Mesodermal cell (in vitro differentiated cells): ENCODE data around the gene TMOD1.

Source experiments
- H3K27ac ChIP-seq: 2 replicates; pipeline ENCODE4 v1.7.0; 2013; ENCODE audit warnings: mild to moderate bottlenecking, low read depth, low read length, moderate library complexity; ENCODE audit not compliant: severe bottlenecking
- H3K36me3 ChIP-seq: 2 replicates; pipeline ENCODE4 v1.7.1; 2013; ENCODE audit warnings: mild to moderate bottlenecking, low read length, moderate library complexity; ENCODE audit not compliant: control insufficient read depth, insufficient read depth
- H3K4me1 ChIP-seq: one replicate; pipeline ENCODE4 v1.7.1; 2013; ENCODE audit warnings: mild to moderate bottlenecking, low read length; ENCODE audit not compliant: insufficient read depth, control insufficient read depth, poor library complexity, severe bottlenecking
- H3K4me3 ChIP-seq: 2 replicates; pipeline ENCODE4 v1.7.0; 2013; ENCODE audit warnings: low read length, control low read depth, mild to moderate bottlenecking; ENCODE audit not compliant: insufficient read depth, poor library complexity, severe bottlenecking; ENCODE audit errors: extremely low read depth
- H3K9me3 ChIP-seq: 2 replicates; pipeline ENCODE4 v1.7.1; 2013; ENCODE audit warnings: mild to moderate bottlenecking, low read length, moderate library complexity; ENCODE audit not compliant: control insufficient read depth
- WGBS, 2 experiments: methylation state at CpG; one replicate each; pipeline ENCODE4 v1.1.5; 2013; ENCODE audit warnings: missing lambda C conversion rate in 2 of 2; ENCODE audit not compliant: insufficient coverage in 2 of 2; 5-methylcytosine and 5-hydroxymethylcytosine counted together

Gene TMOD1

DNA sequence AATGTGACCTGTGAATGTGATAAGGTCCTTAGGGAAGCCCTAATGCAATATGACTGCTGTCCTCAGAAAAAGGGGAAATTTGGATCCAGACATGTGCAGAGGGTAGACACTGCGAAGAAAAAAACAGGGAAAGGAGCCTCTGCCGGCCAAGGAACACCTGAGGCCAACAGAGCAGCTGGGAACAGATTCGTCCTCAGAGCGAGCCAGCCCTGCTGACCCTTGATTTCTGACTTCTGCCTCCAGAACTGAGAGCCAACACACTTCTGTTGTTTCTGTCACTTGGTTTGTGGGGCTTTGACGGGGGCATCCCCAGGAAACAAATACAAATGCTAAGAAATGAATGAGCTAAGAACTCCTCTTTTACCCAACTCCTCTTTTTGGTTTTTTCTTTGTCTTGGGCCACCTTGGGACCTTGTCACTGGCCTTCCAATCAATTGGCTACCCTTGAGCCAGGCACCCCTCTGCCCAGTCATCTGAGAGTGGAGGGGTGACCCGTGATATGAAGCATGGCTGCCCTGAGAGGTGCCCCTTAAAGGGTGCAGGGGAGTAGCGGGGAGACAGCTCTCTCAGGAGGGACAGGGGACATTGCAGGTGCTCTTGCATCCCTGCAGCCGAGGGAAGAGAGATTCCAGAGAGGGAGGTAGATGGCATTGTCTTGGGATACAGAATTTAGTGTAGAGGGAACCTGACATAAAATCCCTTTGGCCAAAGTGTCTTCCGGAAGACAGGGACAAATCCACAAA is 16.9 kb downstream of the TMOD1 start:
- Histone ChIP-seq H3K27ac (no peak overlapping the region), H3K36me3 (no peaks in the 10 kb centered on the region), H3K4me1 (no peaks in the 10 kb centered on the region), H3K4me3 (no peak overlapping the region), H3K9me3 (no peaks in the 10 kb centered on the region)
- 86 to 94% methylated on average over 7 to 8 of the region's 9 CpGs for WGBS, 2 experiments

DNA sequence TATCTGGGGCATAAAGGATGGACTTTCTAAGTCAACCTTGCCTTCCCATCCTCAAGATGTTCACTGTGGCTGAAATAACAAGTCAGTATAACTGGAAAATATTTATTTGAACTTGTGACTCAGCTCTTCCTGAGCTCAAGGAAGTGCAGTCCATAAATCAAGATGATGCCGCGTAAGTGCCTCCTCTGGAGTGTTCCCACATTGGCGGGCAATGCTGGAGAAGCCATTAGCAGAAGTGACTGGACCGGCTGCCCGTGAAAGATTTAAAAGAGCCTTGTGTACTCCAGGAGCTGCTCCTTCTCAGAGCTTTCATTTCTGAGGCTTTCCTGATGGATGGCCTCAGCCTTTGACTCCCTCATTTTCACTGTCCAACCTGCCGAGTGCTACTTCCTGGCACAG is 17.4 kb downstream of the TMOD1 start:
- Histone ChIP-seq H3K27ac (no peak overlapping the region), H3K4me1 (no peaks in the 10 kb centered on the region), H3K9me3 (no peaks in the 10 kb centered on the region), H3K36me3 (no peaks in the 10 kb centered on the region), H3K4me3 (no peak overlapping the region)
- 90 to 94% methylated on average over 5 to 6 of the region's 6 CpGs for WGBS, 2 experiments

DNA sequence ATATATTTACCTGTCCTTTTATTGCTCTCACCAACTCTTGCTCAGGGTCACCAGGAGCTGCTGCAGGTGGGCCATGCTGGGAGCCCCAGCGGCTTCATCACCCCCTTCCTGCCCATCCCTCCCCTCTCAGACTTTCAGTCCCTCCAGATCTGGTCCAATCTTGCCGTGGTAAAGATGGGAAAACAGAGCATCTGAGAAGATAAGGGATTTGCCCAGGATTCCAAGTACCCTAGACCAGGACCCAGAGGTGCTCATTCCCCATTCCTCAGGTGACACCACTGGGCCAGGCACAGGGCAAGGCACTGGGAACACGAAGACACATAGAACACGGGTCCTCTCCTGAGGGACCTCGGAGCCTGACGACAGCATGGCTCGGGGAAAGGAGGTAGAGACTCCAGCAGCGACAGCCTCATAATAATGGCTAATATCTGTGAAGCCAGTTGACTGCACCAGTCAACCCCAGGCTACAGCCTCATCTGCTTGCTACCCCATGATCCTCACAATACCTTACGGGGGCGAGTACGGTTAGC is 18.0 kb downstream of the TMOD1 start:
- Histone ChIP-seq H3K36me3 (no peaks in the 10 kb centered on the region), H3K27ac (no peak overlapping the region), H3K9me3 (no peaks in the 10 kb centered on the region), H3K4me3 (no peak overlapping the region), H3K4me1 (no peaks in the 10 kb centered on the region)
- WGBS, 2 experiments, result 91 to 92% methylated on average over 9 to 10 of the region's 11 CpGs

DNA sequence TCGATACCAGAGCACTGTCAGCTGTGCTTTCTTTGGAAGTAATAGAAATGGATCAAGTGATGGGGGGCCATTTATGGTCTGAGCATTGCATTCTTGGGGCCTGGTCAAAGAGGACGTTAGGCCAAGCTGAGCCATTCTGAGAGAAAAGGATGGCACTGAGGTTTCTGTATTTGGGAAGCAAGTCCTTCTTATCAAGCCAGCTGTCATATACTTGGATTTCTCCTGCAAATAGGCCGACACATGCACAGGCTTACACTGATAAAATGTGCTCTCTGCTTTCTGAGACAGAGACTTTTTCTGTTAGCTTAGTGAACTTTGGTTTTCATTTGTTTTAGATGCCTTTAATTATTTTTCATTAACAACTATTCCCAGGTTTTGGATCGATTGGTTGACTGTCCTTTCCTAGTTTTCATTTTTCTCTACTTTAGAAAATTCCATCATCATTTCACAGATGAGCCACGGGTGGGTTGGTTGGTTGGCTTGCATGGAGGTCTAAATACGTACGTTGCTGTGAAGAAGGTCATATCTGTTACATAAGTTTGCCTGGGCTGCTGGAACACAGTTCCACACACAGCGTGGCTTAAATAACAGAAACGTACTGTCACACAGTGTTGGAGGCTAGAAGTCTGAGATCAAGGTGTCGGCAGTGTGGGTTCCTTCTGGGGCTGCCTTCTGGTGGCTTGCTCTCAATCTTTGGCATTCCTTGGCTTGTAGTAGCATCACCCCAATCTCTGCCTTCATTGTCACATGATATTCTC is 20.3 kb downstream of the TMOD1 start:
- no peaks in the 10 kb centered on the region for H3K36me3 ChIP-seq
- no peak overlapping the region for H3K27ac ChIP-seq
- H3K4me3 ChIP-seq, result no peak overlapping the region
- H3K9me3 ChIP-seq, result no peaks in the 10 kb centered on the region
- no peaks in the 10 kb centered on the region for H3K4me1 ChIP-seq
- 92 to 99% methylated on average over 6 to 7 of the region's 10 CpGs for WGBS, 2 experiments

DNA sequence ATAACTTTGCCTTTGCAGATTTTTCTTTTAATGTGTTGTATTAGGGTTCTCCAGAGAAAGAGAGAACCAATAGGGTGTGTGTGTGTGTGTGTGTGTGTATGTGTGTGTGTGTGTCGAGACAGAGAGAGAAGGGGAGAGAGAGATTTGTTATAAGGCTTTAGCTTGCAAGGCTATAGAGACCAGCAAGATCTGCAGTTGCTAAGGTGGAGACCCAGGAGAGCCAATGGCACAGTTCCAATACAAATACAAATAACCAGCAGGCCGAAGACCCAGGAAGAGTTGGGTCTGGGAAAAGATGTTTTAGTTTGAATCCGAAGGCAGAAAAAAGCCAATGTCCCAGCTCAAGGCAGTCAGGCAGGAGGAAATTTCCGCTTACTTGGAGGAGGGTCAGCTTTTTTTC is 23.0 kb downstream of the TMOD1 start:
- Histone ChIP-seq H3K4me3 (no peak overlapping the region), H3K4me1 (no peaks in the 10 kb centered on the region), H3K27ac (no peak overlapping the region), H3K36me3 (no peaks in the 10 kb centered on the region), H3K9me3 (no peaks in the 10 kb centered on the region)
- WGBS, 2 experiments, result 94 to 100% methylated on average over 1 to 3 of the region's 4 CpGs

DNA sequence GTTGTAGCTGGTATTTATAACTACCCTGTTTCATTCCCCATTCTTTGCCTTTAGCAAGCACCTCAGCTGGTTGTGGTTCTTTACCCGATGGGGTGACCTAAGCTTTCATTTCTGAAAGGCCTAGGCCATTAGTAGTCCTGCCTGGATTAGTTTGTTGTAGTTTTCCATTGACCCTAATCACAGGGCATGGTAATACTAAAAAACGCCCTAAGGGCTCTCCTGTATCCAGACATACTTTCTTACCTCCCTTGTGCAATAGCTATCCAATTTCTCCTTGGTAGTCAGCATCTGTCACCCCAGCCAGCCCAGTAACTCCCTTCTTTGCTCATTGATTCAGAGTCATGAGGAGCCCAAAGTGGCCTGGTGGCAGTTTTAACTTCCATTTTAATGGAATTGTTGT is 24.0 kb downstream of the TMOD1 start:
- 43 to 100% methylated on average over 1 to 2 of the region's 2 CpGs for WGBS, 2 experiments
- no peaks in the 10 kb centered on the region for H3K36me3 ChIP-seq
- no peaks in the 10 kb centered on the region for H3K4me1 ChIP-seq
- no peaks in the 10 kb centered on the region for H3K9me3 ChIP-seq
- no peak overlapping the region for H3K4me3 ChIP-seq
- H3K27ac ChIP-seq, result no peak overlapping the region

DNA sequence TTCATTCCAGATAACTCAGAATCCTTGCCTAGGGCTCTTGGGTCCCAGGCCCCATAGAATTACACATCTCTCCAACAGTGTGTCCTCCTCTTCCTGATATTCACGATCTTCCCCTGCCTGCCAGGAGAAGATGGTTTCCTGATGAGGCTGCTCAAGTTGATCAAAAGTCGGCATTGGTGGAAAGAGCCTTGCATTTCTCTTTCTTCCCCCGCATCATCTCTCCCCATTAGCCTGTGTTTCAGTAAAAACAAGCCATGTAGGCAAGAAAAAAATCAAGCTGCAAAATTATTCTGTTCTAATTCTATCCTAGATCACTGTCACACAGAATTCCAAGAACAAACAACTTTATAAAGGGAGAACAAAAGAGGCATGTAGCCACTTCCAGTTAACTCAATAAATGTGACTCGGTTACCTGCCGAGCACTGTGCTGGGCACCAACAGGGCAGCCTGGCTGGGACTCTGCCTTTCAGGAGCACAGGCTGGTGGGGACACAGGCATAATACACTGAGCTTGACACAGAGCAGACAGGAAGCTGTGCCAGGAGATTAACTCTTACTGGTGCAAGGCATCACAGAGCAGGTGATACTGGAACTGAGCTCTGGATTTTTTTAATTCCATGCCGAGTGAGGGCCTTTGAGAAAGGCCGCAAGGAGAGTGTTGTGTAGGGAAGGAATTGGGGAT is 25.6 kb downstream of the TMOD1 start:
- no peak overlapping the region for H3K27ac ChIP-seq
- 79% methylated on average over 5 to 7 of the region's 7 CpGs for WGBS, 2 experiments
- no peaks in the 10 kb centered on the region for H3K4me1 ChIP-seq
- H3K36me3 ChIP-seq, result no peaks in the 10 kb centered on the region
- no peaks in the 10 kb centered on the region for H3K9me3 ChIP-seq
- H3K4me3 ChIP-seq, result no peak overlapping the region

DNA sequence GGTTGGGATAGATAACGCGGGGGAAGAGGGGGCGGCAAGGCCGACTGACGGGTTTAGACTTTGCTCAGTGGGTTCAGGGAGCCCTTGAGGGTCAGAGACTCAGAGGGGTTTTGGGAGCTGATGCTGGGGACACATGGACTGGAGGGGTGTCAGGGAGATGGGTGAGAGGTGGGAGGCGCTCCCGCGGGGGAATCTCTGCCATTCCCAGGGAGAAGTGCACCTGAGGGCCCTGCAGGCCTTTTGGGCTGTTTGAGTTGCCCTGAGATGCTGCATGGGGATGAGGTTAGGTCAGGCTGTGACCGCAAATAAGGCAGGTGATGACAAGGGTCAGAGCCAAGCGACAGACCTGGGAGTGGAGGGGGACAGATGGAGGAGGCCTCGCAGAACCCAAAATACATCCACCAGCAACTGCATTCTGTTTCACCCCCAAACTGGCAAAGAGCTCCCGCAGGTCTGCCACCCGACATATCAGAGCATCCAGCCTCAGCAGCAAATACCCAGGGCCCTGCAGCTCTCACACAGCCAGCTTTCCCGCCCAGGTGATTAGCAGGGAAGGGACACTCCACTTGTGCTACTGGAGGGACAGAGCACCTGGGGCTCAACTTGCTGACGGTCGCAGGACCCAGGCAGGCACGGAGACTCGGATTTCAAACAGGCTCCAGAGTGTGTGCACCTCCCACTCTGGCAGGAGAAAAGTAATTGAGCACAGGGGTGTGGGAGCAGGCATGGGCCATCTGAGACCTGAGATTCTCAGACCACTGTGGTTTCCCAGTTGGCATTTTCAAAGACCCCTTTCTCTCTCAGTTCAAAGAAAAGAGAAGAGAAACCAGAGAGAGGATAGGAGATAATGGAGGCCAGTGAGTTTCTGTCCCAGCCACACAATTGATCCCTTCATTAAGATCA is 26.4 kb downstream of the TMOD1 start:
- no peaks in the 10 kb centered on the region for H3K9me3 ChIP-seq
- WGBS, 2 experiments, result 66 to 76% methylated on average over 13 of the region's 18 CpGs
- no peak overlapping the region for H3K4me3 ChIP-seq
- no peak overlapping the region for H3K27ac ChIP-seq
- no peaks in the 10 kb centered on the region for H3K4me1 ChIP-seq
- no peaks in the 10 kb centered on the region for H3K36me3 ChIP-seq

DNA sequence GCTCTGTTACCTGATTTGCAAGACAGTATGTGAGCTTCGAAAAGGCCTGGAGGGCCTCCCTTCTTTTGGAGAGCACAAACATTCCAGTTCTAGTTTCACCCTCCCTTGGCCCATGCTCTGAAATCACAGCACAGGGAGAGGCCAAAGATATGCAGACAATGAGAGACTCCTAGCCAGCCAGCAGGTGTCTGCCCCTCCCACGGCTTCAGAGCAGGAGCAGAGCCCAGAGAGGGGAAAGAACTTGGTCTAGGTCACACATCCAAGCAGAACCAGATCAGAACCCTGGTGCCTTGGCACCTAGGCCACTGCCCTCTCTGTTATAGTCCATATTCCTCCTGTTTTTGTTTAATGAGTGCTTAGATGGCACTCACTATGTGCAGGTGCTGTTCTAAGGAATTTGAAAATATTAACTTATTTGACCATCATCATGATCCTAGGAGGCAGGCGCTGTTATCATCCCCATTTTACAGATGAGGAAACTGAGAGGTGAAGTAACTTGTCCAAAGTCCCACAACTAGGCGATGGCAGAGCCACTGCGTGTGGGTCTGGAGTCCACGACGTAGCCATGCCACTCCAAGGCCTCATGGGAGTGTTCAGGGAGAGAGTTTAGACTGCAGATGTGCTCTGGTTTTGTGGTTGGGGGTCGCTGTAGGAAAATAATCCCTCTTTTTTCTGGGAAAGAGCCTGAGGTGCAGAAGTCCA is 27.2 kb downstream of the TMOD1 start:
- H3K4me3 ChIP-seq, result no peak overlapping the region
- no peaks in the 10 kb centered on the region for H3K9me3 ChIP-seq
- WGBS, 2 experiments, result 77 to 83% methylated on average over 7 to 8 of the region's 8 CpGs
- H3K36me3 ChIP-seq, result no peaks in the 10 kb centered on the region
- H3K4me1 ChIP-seq, result no peaks in the 10 kb centered on the region
- no peak overlapping the region for H3K27ac ChIP-seq
